NCI-H226 (cell line): ENCODE results near the gene LPAR5.
"Not testable (repeated sequence)": the region's sequence is repeated elsewhere in the genome, so short reads cannot be mapped to it uniquely, and the experiment has no call there.

Experiments used
- DNase-seq: peaks from one replicate; pipeline ENCODE4 v3.0.0-alpha.2; 2015

Gene LPAR5

GRCh38 chr12:6605421-6606330 is 30.1 kb downstream of the LPAR5 start:
- peak; percentile 12 for DNase-seq

GRCh38 chr12:6604259-6605029 is 31.3 kb downstream of the LPAR5 start:
- DNase-seq, result no peak

GRCh38 chr12:6603095-6603567 is 32.6 kb downstream of the LPAR5 start:
- no peak for DNase-seq

- DNase-seq, result no peak
Observed at GRCh38 chr12:6602526-6602925, 33.2 kb downstream of the LPAR5 start.

GRCh38 chr12:6595673-6596072 is 40.1 kb downstream of the LPAR5 start:
- not testable (repeated sequence) for DNase-seq

GRCh38 chr12:6592087-6592486 is 43.7 kb downstream of the LPAR5 start:
- no peak for DNase-seq

- not testable (repeated sequence) for DNase-seq
Observed at GRCh38 chr12:6586569-6586968, 49.2 kb downstream of the LPAR5 start.

- DNase-seq, result no peak
Observed at GRCh38 chr12:6584293-6584692, 51.5 kb downstream of the LPAR5 start.

- no peak for DNase-seq
Observed at GRCh38 chr12:6582959-6583358, 52.8 kb downstream of the LPAR5 start.

GRCh38 chr12:6582196-6582595 is 53.6 kb downstream of the LPAR5 start:
- DNase-seq, result no peak

- no peak for DNase-seq
Observed at GRCh38 chr12:6575648-6576047, 60.1 kb downstream of the LPAR5 start.

- DNase-seq, result no peak
Observed at GRCh38 chr12:6574576-6575295, 61.0 kb downstream of the LPAR5 start.

- DNase-seq, result no peak
Observed at GRCh38 chr12:6573001-6573400, 62.8 kb downstream of the LPAR5 start.

- no peak for DNase-seq
Observed at GRCh38 chr12:6570264-6570887, 65.4 kb downstream of the LPAR5 start.

GRCh38 chr12:6569786-6570185 is 66.0 kb downstream of the LPAR5 start:
- DNase-seq, result no peak

GRCh38 chr12:6569312-6569711 is 66.4 kb downstream of the LPAR5 start:
- DNase-seq, result no peak
